WTC11 (cell line): ENCODE results near the gene GPR132. TPM values are rescaled to one million over a fixed set of nuclear protein-coding genes. Genes with fewer than 3 reads are reported as not detected.

ENCODE experiments used
- ATAC-seq: fragments of 200-7000 bp; cut with Tn5 transposase; 2 replicates; pipeline ENCODE4 v1.10.0; 2021; ENCODE audit warnings: mild to moderate bottlenecking, moderate library complexity
- CTCF ChIA-PET: fragments of 300-600 bp; sonication (Branson Sonifier 250); formaldehyde crosslinking; loops from one replicate; lab custom pipeline; 2021; ENCODE audit warnings: antibody characterized with exemption; lab: Charles Lee
- POLR2A ChIA-PET: fragments of 350-600 bp; sonication (Branson Sonifier 250); formaldehyde crosslinking; loops from one replicate; lab custom pipeline; 2021; ENCODE audit warnings: antibody characterized with exemption; lab: Charles Lee
- DNase-seq: peaks from one replicate; pipeline ENCODE4 v3.0.0; 2021; ENCODE audit warnings: low spot score
- H3K27ac Mint-ChIP-seq: 2 replicates; pipeline ENCODE4 v1.8.0; 2021; ENCODE audit warnings: mixed read lengths
- H3K27me3 Mint-ChIP-seq: 2 replicates; pipeline ENCODE4 v1.8.0; 2021; ENCODE audit warnings: low read depth, mild to moderate bottlenecking, moderate library complexity, mixed read lengths
- H3K36me3 Mint-ChIP-seq: 2 replicates; pipeline ENCODE4 v1.8.0; 2021; ENCODE audit warnings: mixed read lengths
- H3K4me1 Mint-ChIP-seq: 2 replicates; pipeline ENCODE4 v1.8.0; 2022; ENCODE audit warnings: mixed read lengths
- H3K4me3 Mint-ChIP-seq: 2 replicates; pipeline ENCODE4 v1.8.0; 2021; ENCODE audit warnings: mild to moderate bottlenecking, moderate library complexity, mixed read lengths
- H3K9me3 Mint-ChIP-seq: 2 replicates; pipeline ENCODE4 v1.8.0; 2021; ENCODE audit warnings: mixed read lengths
- ATF1 ChIP-seq: sonication (generic); formaldehyde crosslinking; IDR thresholded peaks from 2 replicates; pipeline ENCODE4 v1.8.1; 2023; ENCODE audit warnings: mild to moderate bottlenecking, moderate library complexity, missing genetic modification reagents
- CBFB ChIP-seq: sonication (generic); formaldehyde crosslinking; IDR thresholded peaks from 2 replicates; pipeline ENCODE4 v1.8.1; 2022; ENCODE audit warnings: mild to moderate bottlenecking, low read depth, missing genetic modification reagents
- CDX4 ChIP-seq: fragments of 250-450 bp; sonication (Bioruptor Pico); IDR thresholded peaks from 2 replicates; pipeline ENCODE4 v1.9.0; 2021; ENCODE audit warnings: moderate library complexity, mild to moderate bottlenecking, inconsistent platforms, borderline replicate concordance
- E2F5 ChIP-seq: sonication (generic); formaldehyde crosslinking; IDR thresholded peaks from 2 replicates; pipeline ENCODE4 v1.8.1; 2022; ENCODE audit warnings: mild to moderate bottlenecking, moderate library complexity, missing genetic modification reagents
- ELF4 ChIP-seq: sonication (generic); formaldehyde crosslinking; IDR thresholded peaks from 2 replicates; pipeline ENCODE4 v1.8.1; 2022; ENCODE audit warnings: low read depth, mild to moderate bottlenecking, moderate library complexity, missing genetic modification reagents
- ETV6 ChIP-seq: sonication (generic); formaldehyde crosslinking; IDR thresholded peaks from 2 replicates; pipeline ENCODE4 v1.8.1; 2022; ENCODE audit warnings: mild to moderate bottlenecking, missing genetic modification reagents
- FOXP1 ChIP-seq: sonication (generic); formaldehyde crosslinking; IDR thresholded peaks from 2 replicates; pipeline ENCODE4 v1.8.0; 2022; ENCODE audit warnings: missing genetic modification reagents, mild to moderate bottlenecking, moderate library complexity, borderline replicate concordance
- GTF2I ChIP-seq: fragments of 250-450 bp; sonication (Bioruptor Pico); conservative IDR thresholded peaks from 2 replicates; pipeline ENCODE4 v1.4.0; 2021; ENCODE audit warnings: mild to moderate bottlenecking
- HMGA2 ChIP-seq: fragments of 250-450 bp; sonication (Bioruptor Pico); IDR thresholded peaks from 2 replicates; pipeline ENCODE4 v1.4.0; 2021; ENCODE audit warnings: mild to moderate bottlenecking, moderate library complexity
- HMGXB4 ChIP-seq: sonication (generic); formaldehyde crosslinking; IDR thresholded peaks from 2 replicates; pipeline ENCODE4 v1.8.1; 2023; ENCODE audit warnings: mild to moderate bottlenecking, moderate library complexity, missing genetic modification reagents
- IRF2 ChIP-seq: sonication (generic); formaldehyde crosslinking; IDR thresholded peaks from 2 replicates; pipeline ENCODE4 v1.8.0; 2022; ENCODE audit warnings: low read depth, missing genetic modification reagents, borderline replicate concordance
- MXD4 ChIP-seq: fragments of 250-450 bp; sonication (Bioruptor Pico); IDR thresholded peaks from 2 replicates; pipeline ENCODE4 v1.8.0; 2021; ENCODE audit warnings: mild to moderate bottlenecking, moderate library complexity, borderline replicate concordance
- NFYB ChIP-seq: sonication (generic); formaldehyde crosslinking; conservative IDR thresholded peaks from 2 replicates; pipeline ENCODE4 v1.8.0; 2022; ENCODE audit warnings: low read depth, missing genetic modification reagents
- PREB ChIP-seq: sonication (generic); formaldehyde crosslinking; IDR thresholded peaks from 2 replicates; pipeline ENCODE4 v1.8.1; 2022; ENCODE audit warnings: mild to moderate bottlenecking, missing genetic modification reagents, moderate library complexity, borderline replicate concordance
- SOX15 ChIP-seq: fragments of 250-450 bp; sonication (Bioruptor Pico); IDR thresholded peaks from 2 replicates; pipeline ENCODE4 v1.9.0; 2021; ENCODE audit warnings: mild to moderate bottlenecking
- ZNF532 ChIP-seq: fragments of 250-450 bp; sonication (Bioruptor Pico); IDR thresholded peaks from 2 replicates; pipeline ENCODE4 v1.9.0; 2021; ENCODE audit warnings: mild to moderate bottlenecking, borderline replicate concordance
- total RNA-seq: library from RNA; stranded (reverse); gene quantifications from 3 replicates; pipeline ENCODE4 v1.2.3, GENCODE V29; 2021
- TF ChIP-seq, protein P1 (sequence below): sonication (generic); formaldehyde crosslinking; IDR thresholded peaks from 2 replicates; pipeline ENCODE4 v1.8.1; 2023; ENCODE audit warnings: mild to moderate bottlenecking, missing genetic modification reagents, moderate library complexity
- TF ChIP-seq, protein P2 (sequence below): sonication (generic); formaldehyde crosslinking; IDR thresholded peaks from 2 replicates; pipeline ENCODE4 v1.8.0; 2022; ENCODE audit warnings: mild to moderate bottlenecking, missing genetic modification reagents
- TF ChIP-seq, protein P3 (sequence below): sonication (generic); formaldehyde crosslinking; IDR thresholded peaks from 2 replicates; pipeline ENCODE4 v1.8.1; 2022; ENCODE audit warnings: low read depth, missing genetic modification reagents, borderline replicate concordance
- TF ChIP-seq, protein P4 (sequence below): sonication (generic); formaldehyde crosslinking; conservative IDR thresholded peaks from 2 replicates; pipeline ENCODE4 v1.8.1; 2022; ENCODE audit warnings: mild to moderate bottlenecking, missing genetic modification reagents

GPR132 gene
- total RNA-seq, 1 experiment from 2014 or later = 0.13 TPM

DNA sequence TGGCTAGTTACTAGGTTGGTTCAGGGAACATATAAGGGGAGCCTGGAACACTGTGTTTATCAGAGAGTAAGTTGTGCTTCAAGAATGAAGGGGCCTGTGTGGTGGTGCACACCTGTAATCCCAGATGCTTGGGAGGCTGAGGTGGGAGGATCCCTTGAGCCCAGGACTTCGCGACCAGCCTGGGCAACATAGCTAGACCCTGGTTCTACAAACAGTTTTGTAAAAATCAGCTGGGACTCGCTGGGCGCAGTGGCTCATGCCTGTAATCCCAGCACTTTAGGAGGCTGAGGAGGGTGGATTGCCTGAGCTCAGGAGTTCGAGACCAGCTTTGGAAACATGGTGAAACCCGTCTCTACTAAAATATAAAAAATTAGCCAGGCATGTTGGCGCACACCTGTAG, 42.1 kb upstream of the GPR132 start (continued):
- TF ChIP-seq, protein P1, sequence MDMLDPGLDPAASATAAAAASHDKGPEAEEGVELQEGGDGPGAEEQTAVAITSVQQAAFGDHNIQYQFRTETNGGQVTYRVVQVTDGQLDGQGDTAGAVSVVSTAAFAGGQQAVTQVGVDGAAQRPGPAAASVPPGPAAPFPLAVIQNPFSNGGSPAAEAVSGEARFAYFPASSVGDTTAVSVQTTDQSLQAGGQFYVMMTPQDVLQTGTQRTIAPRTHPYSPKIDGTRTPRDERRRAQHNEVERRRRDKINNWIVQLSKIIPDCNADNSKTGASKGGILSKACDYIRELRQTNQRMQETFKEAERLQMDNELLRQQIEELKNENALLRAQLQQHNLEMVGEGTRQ (CRISPR knock-in tag) = no peak
- no peak for TF ChIP-seq CDX4 (CRISPR knock-in tag)
- no peak for TF ChIP-seq ELF4 (CRISPR knock-in tag)
- no peak for TF ChIP-seq CBFB
- TF ChIP-seq, protein P2, sequence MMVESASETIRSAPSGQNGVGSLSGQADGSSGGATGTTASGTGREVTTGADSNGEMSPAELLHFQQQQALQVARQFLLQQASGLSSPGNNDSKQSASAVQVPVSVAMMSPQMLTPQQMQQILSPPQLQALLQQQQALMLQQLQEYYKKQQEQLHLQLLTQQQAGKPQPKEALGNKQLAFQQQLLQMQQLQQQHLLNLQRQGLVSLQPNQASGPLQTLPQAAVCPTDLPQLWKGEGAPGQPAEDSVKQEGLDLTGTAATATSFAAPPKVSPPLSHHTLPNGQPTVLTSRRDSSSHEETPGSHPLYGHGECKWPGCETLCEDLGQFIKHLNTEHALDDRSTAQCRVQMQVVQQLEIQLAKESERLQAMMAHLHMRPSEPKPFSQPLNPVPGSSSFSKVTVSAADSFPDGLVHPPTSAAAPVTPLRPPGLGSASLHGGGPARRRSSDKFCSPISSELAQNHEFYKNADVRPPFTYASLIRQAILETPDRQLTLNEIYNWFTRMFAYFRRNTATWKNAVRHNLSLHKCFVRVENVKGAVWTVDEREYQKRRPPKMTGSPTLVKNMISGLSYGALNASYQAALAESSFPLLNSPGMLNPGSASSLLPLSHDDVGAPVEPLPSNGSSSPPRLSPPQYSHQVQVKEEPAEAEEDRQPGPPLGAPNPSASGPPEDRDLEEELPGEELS (CRISPR knock-in tag) = no peak
- TF ChIP-seq NFYB (CRISPR knock-in tag) = no peak
- no peak for TF ChIP-seq ATF1 (CRISPR knock-in tag)
- TF ChIP-seq SOX15 = no peak

DNA sequence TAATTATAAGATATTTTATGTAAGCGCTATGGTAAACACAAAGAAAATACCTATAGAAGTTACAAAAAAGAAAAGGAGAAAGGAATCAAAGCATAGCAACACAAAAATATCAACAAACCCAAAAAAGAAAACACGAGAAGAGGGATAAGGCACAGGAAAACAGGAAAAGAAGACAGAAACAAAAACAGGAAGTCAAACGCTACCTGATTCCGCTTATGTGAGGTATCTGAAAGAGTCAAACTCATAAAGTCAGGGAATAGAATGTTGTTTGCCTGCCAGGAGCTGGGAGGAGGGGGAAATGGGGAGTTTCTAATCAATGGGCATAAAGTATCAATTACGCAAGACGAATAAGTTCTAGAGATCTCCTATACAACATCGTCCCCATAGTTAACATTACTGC, 39.9 kb upstream of the GPR132 start:
- ChIA-PET CTCF (no interaction called here), POLR2A (no interaction called here)
- Mint-ChIP-seq H3K9me3 (peaks cover 12% of the 10 kb centered on the region), H3K27ac (no peak overlapping the region), H3K4me1 (no peaks in the 10 kb centered on the region), H3K36me3 (peaks cover 7% of the 10 kb centered on the region; the same call in 1 of the 2 replicates), H3K27me3 (peaks cover 19% of the 10 kb centered on the region), H3K4me3 (no peak overlapping the region)
- no peak for TF ChIP-seq CBFB
- no peak for TF ChIP-seq IRF2 (CRISPR knock-in tag)
- TF ChIP-seq, protein P3, sequence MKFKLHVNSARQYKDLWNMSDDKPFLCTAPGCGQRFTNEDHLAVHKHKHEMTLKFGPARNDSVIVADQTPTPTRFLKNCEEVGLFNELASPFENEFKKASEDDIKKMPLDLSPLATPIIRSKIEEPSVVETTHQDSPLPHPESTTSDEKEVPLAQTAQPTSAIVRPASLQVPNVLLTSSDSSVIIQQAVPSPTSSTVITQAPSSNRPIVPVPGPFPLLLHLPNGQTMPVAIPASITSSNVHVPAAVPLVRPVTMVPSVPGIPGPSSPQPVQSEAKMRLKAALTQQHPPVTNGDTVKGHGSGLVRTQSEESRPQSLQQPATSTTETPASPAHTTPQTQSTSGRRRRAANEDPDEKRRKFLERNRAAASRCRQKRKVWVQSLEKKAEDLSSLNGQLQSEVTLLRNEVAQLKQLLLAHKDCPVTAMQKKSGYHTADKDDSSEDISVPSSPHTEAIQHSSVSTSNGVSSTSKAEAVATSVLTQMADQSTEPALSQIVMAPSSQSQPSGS (CRISPR knock-in tag) = no peak
- no peak for TF ChIP-seq HMGXB4 (CRISPR knock-in tag)
- TF ChIP-seq MXD4 (CRISPR knock-in tag) = no peak
- no peak for TF ChIP-seq GTF2I (CRISPR knock-in tag)
- TF ChIP-seq ZNF532 = no peak
- no peak for TF ChIP-seq HMGA2
- TF ChIP-seq ETV6 = no peak
- TF ChIP-seq FOXP1 (CRISPR knock-in tag) = no peak
- TF ChIP-seq, protein P4, sequence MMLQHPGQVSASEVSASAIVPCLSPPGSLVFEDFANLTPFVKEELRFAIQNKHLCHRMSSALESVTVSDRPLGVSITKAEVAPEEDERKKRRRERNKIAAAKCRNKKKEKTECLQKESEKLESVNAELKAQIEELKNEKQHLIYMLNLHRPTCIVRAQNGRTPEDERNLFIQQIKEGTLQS = no peak
- TF ChIP-seq PREB = no peak
- no peak for TF ChIP-seq E2F5 (CRISPR knock-in tag)
- ATAC-seq (no peak), DNase-seq (no peak)
